HG02852 (cell line): ENCODE data around the gene TBC1D3.
"Not testable (repeated sequence)": the region's sequence is repeated elsewhere in the genome, so short reads cannot be mapped to it uniquely, and the experiment has no call there.

ENCODE experiments used
- ATAC-seq: cut with Tn5 transposase; IDR thresholded peaks from one replicate; pipeline ENCODE4 v1.9.1; 2021; ENCODE audit warnings: mild to moderate bottlenecking, moderate library complexity; ENCODE audit not compliant: unreplicated experiment

TBC1D3 gene

DNA sequence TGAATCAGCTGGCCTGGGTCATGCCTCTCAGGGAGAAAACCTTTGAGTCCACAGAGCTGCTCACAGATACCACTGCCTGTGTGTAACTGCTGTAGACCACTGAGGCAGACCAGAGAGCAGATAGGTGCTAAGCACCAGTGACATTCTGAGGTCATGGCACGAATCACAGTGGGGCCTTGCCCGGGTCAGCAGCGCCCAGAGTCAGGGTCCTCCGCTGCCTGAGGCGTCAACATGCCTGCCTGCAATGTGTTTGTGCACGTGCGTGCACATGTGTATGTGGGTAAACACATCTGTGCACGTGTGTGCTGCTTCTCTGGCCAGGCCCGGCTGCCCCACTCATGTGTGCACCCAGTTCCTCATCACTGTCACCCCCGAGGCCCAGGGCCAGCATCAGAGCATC lies at the start of gene TBC1D3:
Gene TBC1D3 (minus strand): TSS at position 101 of the 400 bp plus-strand sequence. CDS start 1,526 bp downstream, outside the sequence.
- ATAC-seq, result not testable (repeated sequence)

DNA sequence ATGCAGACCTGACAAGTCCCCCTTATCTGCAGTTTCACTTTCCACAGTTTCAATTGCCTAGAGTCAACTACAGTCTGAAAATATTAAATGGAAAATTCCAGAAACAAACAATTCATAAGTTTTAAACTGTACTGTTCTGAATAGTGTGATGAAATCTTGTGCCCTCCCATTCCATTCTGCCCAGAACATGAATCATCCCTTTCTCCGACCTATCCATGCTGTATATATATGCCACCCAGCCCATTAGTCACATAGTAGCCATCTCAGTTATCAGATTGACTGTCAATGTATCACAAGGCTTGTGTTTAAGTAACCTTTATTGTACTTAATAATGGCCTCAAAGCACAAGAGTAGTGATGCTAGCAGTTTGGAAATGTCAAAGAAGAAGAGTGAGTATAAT lies 40.4 kb upstream of the TBC1D3 start:
- not testable (repeated sequence) for ATAC-seq

DNA sequence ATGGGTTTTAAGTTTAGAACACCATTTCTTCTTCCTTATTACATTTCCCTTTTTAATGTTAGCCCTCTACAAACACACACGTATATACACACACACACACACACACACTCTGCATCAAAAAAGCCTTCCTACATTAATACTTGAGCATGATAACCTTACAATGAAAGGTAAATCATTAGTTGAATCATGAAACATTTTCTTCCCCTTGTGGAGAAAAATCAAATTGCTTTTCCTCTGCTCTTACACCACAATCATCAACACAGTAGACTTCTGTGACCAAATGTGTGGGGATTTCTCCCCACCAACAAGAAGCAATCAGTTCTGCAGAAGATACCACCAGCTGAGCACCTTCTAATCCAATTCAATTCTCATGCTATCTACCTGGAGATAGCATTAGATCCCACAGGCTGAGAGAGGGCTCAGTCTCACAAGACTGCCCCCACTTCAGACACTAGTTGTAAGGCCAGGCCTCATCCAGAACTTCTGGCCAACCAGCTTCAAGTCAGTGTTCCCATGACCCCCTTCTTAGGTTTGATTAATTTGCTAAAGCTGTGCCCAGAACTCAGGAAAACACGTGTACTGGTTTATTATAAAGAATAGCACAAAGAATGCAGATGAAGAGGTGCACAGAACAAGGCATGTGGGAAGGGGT lies 33.6 kb upstream of the TBC1D3 start:
- not testable (repeated sequence) for ATAC-seq

DNA sequence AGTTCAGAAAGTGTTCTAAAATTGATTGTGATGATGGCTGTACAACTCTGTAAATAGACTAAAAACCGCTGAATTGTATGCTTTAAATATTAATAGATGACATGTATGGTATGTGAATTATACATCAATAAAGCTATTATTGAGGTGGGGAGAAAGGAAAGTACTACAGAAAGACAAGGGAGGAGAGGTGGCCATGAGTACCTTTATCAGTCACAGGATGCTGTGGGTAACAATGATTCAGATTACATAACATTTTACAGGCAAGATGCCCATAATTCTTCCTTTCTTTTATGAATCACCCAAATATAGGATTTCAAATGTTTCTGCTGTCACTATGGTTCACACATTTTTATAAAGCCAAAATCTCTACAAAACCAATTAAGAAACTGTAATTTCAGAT lies 28.5 kb upstream of the TBC1D3 start:
- ATAC-seq, result not testable (repeated sequence)

DNA sequence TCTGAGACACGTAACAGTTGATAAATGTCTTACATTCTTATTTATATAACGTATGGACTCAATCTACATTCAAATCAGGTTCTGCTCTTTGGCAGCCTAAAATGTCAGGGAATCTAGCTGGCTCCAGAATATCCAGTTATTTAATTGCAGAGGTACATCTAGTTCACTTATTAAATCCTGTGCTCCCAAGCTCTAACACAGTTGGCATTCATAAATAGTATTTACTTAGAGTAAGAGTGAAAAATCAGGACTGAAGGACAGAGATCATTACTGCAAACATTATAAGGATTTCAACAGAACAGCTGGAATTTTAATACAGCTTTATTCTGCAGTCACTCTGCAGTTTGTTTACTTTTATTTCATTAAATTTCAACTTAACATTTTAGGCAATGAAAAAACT lies 7.9 kb upstream of the TBC1D3 start:
- ATAC-seq, result not testable (repeated sequence)

DNA sequence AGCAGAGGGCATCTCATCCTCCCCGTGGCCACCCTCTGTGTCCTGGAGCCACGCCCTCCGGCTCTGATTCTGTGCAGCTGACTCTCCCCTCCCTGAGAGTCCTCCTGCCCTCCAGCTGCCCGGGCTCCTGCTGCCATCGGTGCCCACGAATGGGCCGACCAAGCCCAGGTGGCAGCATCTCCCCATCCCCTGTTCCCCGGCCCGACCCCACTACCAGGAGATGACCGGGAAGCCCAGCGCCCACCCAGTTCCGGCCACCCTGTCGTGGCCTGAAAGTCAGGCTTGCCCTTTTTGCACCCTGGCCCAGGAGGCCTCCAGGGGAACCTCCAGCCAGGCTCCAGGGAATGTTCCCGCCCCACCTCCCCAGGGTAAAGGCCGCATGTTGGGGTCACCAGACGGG lies 57.5 kb downstream of the TBC1D3 start:
- ATAC-seq, result not testable (repeated sequence)
